MM.1S (cell line): ENCODE results near the gene MID2.
"Not testable (repeated sequence)": the region's sequence is repeated elsewhere in the genome, so short reads cannot be mapped to it uniquely, and the experiment has no call there.

Experiments used
- DNase-seq: peaks from one replicate; pipeline ENCODE4 v3.0.0-alpha.2; 2015
- H2AFZ ChIP-seq: fragments of 300-600 bp; sonication (generic); 2 replicates; pipeline ENCODE4 v1.6.0; 2016; ENCODE audit warnings: antibody characterized with exemption, low read length
- H3F3A ChIP-seq: fragments of 300-600 bp; sonication (generic); 2 replicates; pipeline ENCODE4 v1.6.1; 2016; ENCODE audit warnings: mild to moderate bottlenecking, antibody characterized with exemption, low read length, moderate library complexity, mixed read lengths; ENCODE audit not compliant: insufficient read depth
- H3K27ac ChIP-seq: fragments of 300-600 bp; sonication (generic); 2 replicates; pipeline ENCODE4 v1.5.1; 2016; ENCODE audit warnings: mild to moderate bottlenecking, low read length
- H3K27me3 ChIP-seq: fragments of 300-600 bp; sonication (generic); replicated peaks from 2 replicates; pipeline ENCODE4 v1.6.0; 2016; ENCODE audit warnings: low read length; ENCODE audit not compliant: insufficient read depth
- H3K36me3 ChIP-seq: fragments of 300-600 bp; sonication (generic); replicated peaks from 2 replicates; pipeline ENCODE4 v1.6.1; 2016; ENCODE audit warnings: mild to moderate bottlenecking, low read length, mixed read lengths; ENCODE audit not compliant: insufficient read depth
- H3K4me1 ChIP-seq: fragments of 300-600 bp; sonication (generic); 2 replicates; pipeline ENCODE4 v1.6.1; 2016; ENCODE audit warnings: low read length, mixed read lengths
- H3K4me2 ChIP-seq: fragments of 300-600 bp; sonication (generic); 2 replicates; pipeline ENCODE4 v1.6.0; 2016; ENCODE audit warnings: low read depth, low read length
- H3K4me3 ChIP-seq: fragments of 300-600 bp; sonication (generic); 2 replicates; pipeline ENCODE4 v1.5.1; 2016; ENCODE audit warnings: low read length, mixed read lengths
- H3K79me2 ChIP-seq: fragments of 300-600 bp; sonication (generic); 2 replicates; pipeline ENCODE4 v1.6.1; 2016; ENCODE audit warnings: mixed run types, low read length, mixed read lengths
- H3K9ac ChIP-seq: fragments of 300-600 bp; sonication (generic); 2 replicates; pipeline ENCODE4 v1.6.1; 2016; ENCODE audit warnings: low read length, mixed read lengths
- H3K9me2 ChIP-seq: fragments of 300-600 bp; sonication (generic); replicated peaks from 2 replicates; pipeline ENCODE4 v1.6.1; 2016; ENCODE audit warnings: mild to moderate bottlenecking, low read length, mixed read lengths; ENCODE audit not compliant: insufficient read depth
- H3K9me3 ChIP-seq: fragments of 300-600 bp; sonication (generic); replicated peaks from 2 replicates; pipeline ENCODE4 v1.6.1; 2016; ENCODE audit warnings: mild to moderate bottlenecking, low read length, mixed read lengths; ENCODE audit not compliant: insufficient read depth
- H4K20me1 ChIP-seq: fragments of 300-600 bp; sonication (generic); 2 replicates; pipeline ENCODE4 v1.6.1; 2016; ENCODE audit warnings: mild to moderate bottlenecking, low read length, moderate library complexity, mixed read lengths; ENCODE audit not compliant: insufficient read depth
- EZH2 ChIP-seq: fragments of 300-600 bp; sonication (generic); optimal IDR thresholded peaks from 2 replicates; pipeline ENCODE3; 2017; ENCODE audit warnings: low read depth, mild to moderate bottlenecking, antibody characterized with exemption, low read length, mixed read lengths
- EZH2phosphoT487 ChIP-seq: fragments of 300-600 bp; sonication (generic); IDR thresholded peaks from 2 replicates; pipeline ENCODE4 v1.6.1; 2018; ENCODE audit warnings: antibody characterized with exemption, low read length
- TF ChIP-seq, protein P1 (sequence below): fragments of 300-600 bp; sonication (generic); IDR thresholded peaks from 2 replicates; pipeline ENCODE4 v1.5.1; 2016; ENCODE audit warnings: antibody characterized with exemption, low read length, mixed read lengths

The MID2 gene

GRCh38 chrX:107936434-107936730, 110.7 kb downstream of the MID2 start:
- Histone ChIP-seq H4K20me1 (no peaks in the 10 kb centered on the region), H2AFZ (no peak overlapping the region), H3K79me2 (no peaks in the 10 kb centered on the region), H3K9me2 (no peaks in the 10 kb centered on the region), H3K36me3 (no peaks in the 10 kb centered on the region), H3K27me3 (no peaks in the 10 kb centered on the region), H3K9me3 (no peaks in the 10 kb centered on the region), H3K4me1 (no peaks in the 10 kb centered on the region), H3K9ac (no peak overlapping the region), H3K27ac (no peak overlapping the region), H3F3A (no peaks in the 10 kb centered on the region), H3K4me2 (no peak overlapping the region), H3K4me3 (no peak overlapping the region)
- DNase-seq, result no peak
- no peak for TF ChIP-seq EZH2
- TF ChIP-seq, protein P1, sequence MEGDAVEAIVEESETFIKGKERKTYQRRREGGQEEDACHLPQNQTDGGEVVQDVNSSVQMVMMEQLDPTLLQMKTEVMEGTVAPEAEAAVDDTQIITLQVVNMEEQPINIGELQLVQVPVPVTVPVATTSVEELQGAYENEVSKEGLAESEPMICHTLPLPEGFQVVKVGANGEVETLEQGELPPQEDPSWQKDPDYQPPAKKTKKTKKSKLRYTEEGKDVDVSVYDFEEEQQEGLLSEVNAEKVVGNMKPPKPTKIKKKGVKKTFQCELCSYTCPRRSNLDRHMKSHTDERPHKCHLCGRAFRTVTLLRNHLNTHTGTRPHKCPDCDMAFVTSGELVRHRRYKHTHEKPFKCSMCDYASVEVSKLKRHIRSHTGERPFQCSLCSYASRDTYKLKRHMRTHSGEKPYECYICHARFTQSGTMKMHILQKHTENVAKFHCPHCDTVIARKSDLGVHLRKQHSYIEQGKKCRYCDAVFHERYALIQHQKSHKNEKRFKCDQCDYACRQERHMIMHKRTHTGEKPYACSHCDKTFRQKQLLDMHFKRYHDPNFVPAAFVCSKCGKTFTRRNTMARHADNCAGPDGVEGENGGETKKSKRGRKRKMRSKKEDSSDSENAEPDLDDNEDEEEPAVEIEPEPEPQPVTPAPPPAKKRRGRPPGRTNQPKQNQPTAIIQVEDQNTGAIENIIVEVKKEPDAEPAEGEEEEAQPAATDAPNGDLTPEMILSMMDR, result no peak
- no peak for TF ChIP-seq EZH2phosphoT487

- no peak for DNase-seq
- H2AFZ ChIP-seq, result no peak overlapping the region
- H3F3A ChIP-seq, result no peaks in the 10 kb centered on the region
- no peaks in the 10 kb centered on the region for H3K9me3 ChIP-seq
- H3K4me2 ChIP-seq, result no peak overlapping the region
- no peaks in the 10 kb centered on the region for H3K4me1 ChIP-seq
- TF ChIP-seq, protein P1, result no peak
- TF ChIP-seq EZH2phosphoT487 (no peak), EZH2 (no peak)
- H3K9ac ChIP-seq, result no peak overlapping the region
- H4K20me1 ChIP-seq, result no peaks in the 10 kb centered on the region
- no peak overlapping the region for H3K27ac ChIP-seq
- H3K4me3 ChIP-seq, result no peak overlapping the region
- H3K9me2 ChIP-seq, result no peaks in the 10 kb centered on the region
- no peaks in the 10 kb centered on the region for H3K79me2 ChIP-seq
- no peaks in the 10 kb centered on the region for H3K27me3 ChIP-seq
- H3K36me3 ChIP-seq, result no peaks in the 10 kb centered on the region
These were observed 114.4 kb downstream of the MID2 start for GRCh38 chrX:107940095-107940494.

DNA sequence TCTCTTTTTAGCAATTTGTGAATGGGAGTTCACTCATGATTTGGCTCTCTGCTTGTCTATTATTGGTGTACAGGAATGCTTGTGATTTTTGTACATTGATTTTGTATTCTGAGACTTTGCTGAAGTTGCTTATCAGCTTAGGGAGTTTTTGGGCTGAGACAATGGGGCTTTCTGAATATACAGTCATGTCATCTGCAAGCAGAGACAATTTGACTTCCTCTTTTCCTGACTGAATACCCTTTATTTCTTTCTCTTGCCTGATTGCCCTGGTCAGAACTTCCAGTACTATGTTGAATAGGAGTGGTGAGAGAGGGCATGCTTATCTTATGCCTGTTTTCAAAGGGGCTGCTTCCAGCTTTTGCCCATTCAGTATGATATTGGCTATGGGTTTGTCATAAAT, 129.7 kb downstream of the MID2 start:
- not testable (repeated sequence) for H4K20me1 ChIP-seq, H3K4me1 ChIP-seq, H3K79me2 ChIP-seq, H3F3A ChIP-seq, H3K4me3 ChIP-seq, H3K36me3 ChIP-seq, H3K9ac ChIP-seq, H3K9me2 ChIP-seq, H3K4me2 ChIP-seq, DNase-seq, H3K27ac ChIP-seq, H3K27me3 ChIP-seq, H2AFZ ChIP-seq, H3K9me3 ChIP-seq

DNA sequence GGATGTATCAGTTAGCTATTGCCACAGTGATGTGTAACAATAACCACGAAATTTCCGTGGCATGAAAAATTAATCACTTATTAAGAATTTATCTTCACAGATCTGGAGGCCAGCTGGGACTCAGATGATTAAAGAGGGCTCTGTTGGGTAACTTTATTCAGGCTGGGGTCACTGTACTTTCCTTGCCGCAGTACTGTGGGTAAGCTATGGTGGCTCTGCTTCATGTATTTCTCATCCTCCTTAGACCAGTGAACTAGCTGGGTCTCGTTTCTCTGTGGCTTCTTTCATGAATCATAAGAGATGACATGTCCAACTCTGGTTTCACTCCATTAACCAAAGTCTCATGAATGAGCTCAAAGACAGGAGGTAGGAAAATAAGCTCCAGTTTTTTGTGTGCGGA, 143.0 kb downstream of the MID2 start:
- H3K9ac ChIP-seq, result no peak overlapping the region
- H3K4me1 ChIP-seq, result no peaks in the 10 kb centered on the region
- H4K20me1 ChIP-seq, result no peaks in the 10 kb centered on the region
- H3F3A ChIP-seq, result no peaks in the 10 kb centered on the region
- no peak overlapping the region for H3K4me3 ChIP-seq
- no peak overlapping the region for H2AFZ ChIP-seq
- H3K36me3 ChIP-seq, result no peaks in the 10 kb centered on the region
- TF ChIP-seq, protein P1, result no peak
- no peak for TF ChIP-seq EZH2phosphoT487
- TF ChIP-seq EZH2, result no peak
- H3K9me3 ChIP-seq, result no peaks in the 10 kb centered on the region
- no peak for DNase-seq
- H3K27ac ChIP-seq, result no peak overlapping the region
- H3K4me2 ChIP-seq, result no peak overlapping the region
- H3K79me2 ChIP-seq, result no peaks in the 10 kb centered on the region
- no peaks in the 10 kb centered on the region for H3K9me2 ChIP-seq
- no peaks in the 10 kb centered on the region for H3K27me3 ChIP-seq
